Transverse colon (tissue), 4 donors: Measurements from ENCODE around the gene TWSG1.

Experiments used
- EP300 ChIP-seq: sonication (generic); formaldehyde crosslinking; IDR thresholded peaks from one replicate; pipeline ENCODE4 v1.6.1; 2017; ENCODE audit warnings: antibody characterized with exemption, low read depth
- POLR2A ChIP-seq: fragments of 450-650 bp; IDR thresholded peaks from one replicate; pipeline ENCODE4 v1.6.1; 2016; ENCODE audit warnings: antibody characterized with exemption, mild to moderate bottlenecking, moderate library complexity
- POLR2AphosphoS5 ChIP-seq, 3 donors: sonication (generic); formaldehyde crosslinking; IDR thresholded peaks; one replicate each; pipeline ENCODE4 v1.6.1; 2016; ENCODE audit warnings: antibody characterized with exemption in 3 of 3
- TF ChIP-seq, protein P1 (sequence below), 5 experiments: fragments of 200-600 bp in 3 of 5; fragments of 450-650 bp in 2 of 5; sonication (generic) in 3 of 5; IDR thresholded peaks; 1 replicate in 2 of 5; 2 replicates in 3 of 5; pipeline ENCODE4 v1.5.1; 2016 to 2017; ENCODE audit warnings: antibody characterized with exemption in 5 of 5, inconsistent platforms in 3 of 5, mild to moderate bottlenecking in 2 of 5, moderate library complexity in 1 of 5

DNA sequence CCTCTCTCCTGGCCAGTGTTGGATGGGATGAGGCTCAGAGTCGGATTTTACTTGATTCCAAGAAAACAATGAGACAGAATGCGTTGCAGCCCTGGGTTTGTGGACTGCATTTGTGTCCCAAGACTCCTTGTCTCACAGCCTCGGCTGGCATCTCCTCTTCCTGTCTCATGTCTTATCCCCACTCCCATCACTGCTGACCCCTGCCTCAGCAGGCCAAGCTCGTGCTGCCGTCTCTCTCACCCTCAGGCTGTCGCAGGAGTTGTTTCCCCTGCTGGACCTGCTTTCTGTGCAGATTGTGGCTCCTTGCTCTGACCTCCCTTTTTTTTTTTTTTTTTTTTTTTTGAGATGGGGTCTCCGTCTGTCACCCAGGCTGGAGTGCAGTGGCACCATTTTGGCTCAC, 70.6 kb downstream of the TWSG1 start:
- TF ChIP-seq, protein P1, sequence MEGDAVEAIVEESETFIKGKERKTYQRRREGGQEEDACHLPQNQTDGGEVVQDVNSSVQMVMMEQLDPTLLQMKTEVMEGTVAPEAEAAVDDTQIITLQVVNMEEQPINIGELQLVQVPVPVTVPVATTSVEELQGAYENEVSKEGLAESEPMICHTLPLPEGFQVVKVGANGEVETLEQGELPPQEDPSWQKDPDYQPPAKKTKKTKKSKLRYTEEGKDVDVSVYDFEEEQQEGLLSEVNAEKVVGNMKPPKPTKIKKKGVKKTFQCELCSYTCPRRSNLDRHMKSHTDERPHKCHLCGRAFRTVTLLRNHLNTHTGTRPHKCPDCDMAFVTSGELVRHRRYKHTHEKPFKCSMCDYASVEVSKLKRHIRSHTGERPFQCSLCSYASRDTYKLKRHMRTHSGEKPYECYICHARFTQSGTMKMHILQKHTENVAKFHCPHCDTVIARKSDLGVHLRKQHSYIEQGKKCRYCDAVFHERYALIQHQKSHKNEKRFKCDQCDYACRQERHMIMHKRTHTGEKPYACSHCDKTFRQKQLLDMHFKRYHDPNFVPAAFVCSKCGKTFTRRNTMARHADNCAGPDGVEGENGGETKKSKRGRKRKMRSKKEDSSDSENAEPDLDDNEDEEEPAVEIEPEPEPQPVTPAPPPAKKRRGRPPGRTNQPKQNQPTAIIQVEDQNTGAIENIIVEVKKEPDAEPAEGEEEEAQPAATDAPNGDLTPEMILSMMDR (IDR thresholded peaks at IDR 0.05) = no peak
- TF ChIP-seq POLR2A (no peak), EP300 (no peak), POLR2AphosphoS5 (IDR thresholded peaks at IDR 0.05) (no peak)
